Fibroblast of villous mesenchyme (primary cell): ENCODE measurements around the gene TEAD1. TPM values are rescaled to one million over a fixed set of nuclear protein-coding genes. Genes with fewer than 3 reads are reported as not detected.
"Not testable (repeated sequence)": the region's sequence is repeated elsewhere in the genome, so short reads cannot be mapped to it uniquely, and the experiment has no call there.

Experiments used
- DNase-seq: peaks from one replicate; pipeline ENCODE4 v3.0.0-alpha.2; 2010; ENCODE audit warnings: low read depth
- H3K4me3 ChIP-seq: 2 replicates; pipeline ENCODE4 v1.5.1; 2011; ENCODE audit warnings: low read depth, mild to moderate bottlenecking, low read length
- CTCF ChIP-seq: IDR thresholded peaks from 2 replicates; pipeline ENCODE4 v1.5.1; 2012; ENCODE audit warnings: low read depth, mild to moderate bottlenecking, low read length; ENCODE audit not compliant: insufficient read depth
- total RNA-seq: library from RNA; depleted of rRNA; stranded (reverse); fragments of >200 nt; gene quantifications from 2 replicates; pipeline ENCODE4 v1.2.3, GENCODE V29; 2012

Gene TEAD1
- total RNA-seq, 1 donor, result 244 TPM

DNA sequence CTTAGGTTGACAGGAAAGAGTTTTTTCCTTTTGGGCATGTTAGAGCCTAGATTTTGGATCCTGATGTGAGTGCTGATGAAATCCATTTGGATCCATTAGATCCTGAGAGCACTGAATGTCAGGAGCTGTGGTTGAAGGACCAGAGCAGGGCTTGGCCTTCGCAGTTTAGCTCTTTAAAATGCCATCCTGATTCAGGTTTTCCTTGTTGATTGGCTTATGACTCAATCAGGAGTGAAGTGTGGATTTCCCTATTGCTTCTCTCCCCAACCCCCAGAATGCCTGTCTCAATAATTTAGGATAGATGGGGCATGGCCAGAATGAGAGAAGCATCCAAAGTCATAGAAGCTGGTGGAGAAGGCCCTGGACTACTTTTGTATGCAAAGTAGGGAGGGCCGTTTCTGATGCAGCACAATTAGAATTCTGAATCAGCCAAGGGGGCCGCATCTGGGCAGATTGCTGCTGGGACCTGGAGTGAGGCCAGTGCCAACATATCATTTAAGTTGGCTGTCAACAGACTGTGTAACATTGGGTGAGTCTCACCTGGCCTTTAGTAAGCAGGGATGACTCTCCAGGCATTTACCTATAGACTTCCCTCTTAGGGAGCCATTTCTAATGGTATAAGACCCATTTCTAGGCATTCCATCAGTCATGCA, 80.5 kb downstream of the TEAD1 start:
- TF ChIP-seq CTCF, result no peak
- no peak for DNase-seq
- H3K4me3 ChIP-seq, result no peak overlapping the region

DNA sequence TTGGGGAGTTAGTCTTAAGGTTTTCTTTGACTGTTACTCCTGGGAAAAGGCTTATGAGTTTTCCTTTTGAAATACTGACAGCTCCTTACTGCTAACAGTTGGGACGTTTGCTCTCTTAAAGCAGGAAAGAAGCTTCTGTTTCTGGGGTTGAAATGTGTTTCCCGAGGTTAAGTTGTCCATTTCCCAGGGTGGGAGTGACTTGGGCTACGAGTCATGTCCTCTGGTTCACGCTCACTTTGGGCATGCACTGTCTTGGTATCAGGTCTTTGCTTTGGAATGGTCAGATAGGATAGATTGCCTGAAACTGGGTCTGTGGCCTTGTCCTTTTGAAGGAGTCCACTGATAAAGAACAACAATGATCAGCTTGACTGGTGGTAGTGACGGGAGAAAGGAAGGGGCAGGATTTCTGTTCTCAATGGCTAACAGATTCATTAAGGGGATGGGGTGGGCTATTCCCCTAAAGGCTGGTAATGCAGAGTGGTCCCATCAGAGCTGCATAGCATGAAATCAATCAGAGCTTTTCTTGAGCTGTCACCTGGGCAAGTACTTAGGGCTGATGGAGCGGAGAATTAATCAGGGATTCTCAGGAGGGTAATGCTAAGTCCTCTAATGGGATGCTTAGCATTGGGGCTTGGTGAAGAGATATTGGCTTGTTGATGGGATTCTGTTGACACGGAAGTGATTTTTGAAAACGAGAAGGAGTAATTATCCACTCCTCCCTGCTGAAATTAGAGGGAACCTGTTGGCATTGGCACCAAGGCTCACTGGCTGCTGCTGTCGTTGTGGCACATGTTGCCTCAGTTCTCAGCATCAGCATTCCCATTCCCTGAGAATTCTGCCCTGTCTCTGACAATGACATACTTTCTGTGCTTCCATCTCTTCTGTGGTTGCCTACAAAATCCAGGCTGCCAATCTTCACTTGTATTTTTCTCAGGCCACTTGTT, 81.6 kb downstream of the TEAD1 start:
- no peak for DNase-seq
- no peak overlapping the region for H3K4me3 ChIP-seq
- TF ChIP-seq CTCF, result no peak

DNA sequence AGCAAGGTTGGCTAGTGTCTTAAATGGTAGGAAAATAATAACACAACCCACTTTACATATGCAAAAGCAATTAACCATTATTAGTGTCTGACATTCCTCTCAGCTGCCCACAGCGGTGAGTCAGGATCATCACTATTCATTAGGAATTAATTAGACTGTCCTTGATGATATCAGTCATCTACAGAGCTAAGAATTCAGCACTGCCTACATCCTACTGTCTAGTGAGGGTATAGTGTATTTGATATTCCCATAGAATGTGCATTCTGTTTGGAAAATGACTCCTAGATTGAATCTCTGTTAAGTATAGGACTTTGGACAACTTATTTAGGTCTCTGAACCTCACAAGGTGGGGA, 82.2 kb downstream of the TEAD1 start:
- TF ChIP-seq CTCF, result no peak
- no peak for DNase-seq

DNA sequence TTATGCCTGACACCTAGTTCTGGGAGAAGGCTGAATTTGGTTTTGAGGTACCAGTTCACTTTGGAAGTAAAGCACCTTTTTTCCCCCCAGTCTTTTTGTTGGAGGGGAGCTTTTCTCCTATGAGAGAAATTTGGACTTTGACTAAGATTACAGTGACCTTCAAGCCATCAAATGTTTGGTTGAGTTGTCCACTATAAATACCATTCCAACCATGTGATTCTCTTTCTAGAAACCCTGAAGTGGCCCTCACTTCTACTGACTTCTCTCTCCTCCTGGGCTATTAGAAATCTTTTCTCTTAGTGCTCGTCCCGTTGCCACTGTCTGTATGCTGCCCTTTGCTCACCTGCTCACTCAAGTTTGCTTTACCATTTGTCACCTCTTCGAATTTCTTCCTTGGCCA, 82.6 kb downstream of the TEAD1 start:
- no peak for DNase-seq
- no peak for TF ChIP-seq CTCF

More for the DNA sequence above, 82.2 kb downstream of the TEAD1 start:
- no peak overlapping the region for H3K4me3 ChIP-seq

GRCh38 chr11:12757416-12757815, 83.2 kb downstream of the TEAD1 start:
- no peak for DNase-seq
- no peak for TF ChIP-seq CTCF

More for the DNA sequence above, 82.6 kb downstream of the TEAD1 start:
- H3K4me3 ChIP-seq, result no peak overlapping the region

DNA sequence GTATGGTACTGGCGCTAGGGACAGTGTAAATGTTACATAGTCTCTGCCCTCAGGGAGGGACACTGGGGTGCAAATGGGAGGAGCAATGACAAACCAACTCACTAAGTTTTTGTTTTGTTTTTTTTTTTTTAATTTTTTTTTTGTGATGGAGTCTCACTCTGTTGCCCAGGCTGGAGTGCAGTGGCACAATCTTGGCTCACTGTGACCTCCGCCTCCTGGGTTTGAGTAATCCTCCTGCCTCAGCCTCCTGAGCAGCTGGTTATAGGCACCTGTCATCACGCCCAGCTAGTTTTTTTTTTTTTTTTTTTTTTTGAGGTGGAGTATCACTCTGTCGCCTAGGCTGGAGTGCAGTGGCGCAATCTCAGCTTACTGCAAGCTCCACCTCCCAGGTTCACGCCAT, 83.9 kb downstream of the TEAD1 start:
- not testable (repeated sequence) for DNase-seq, H3K4me3 ChIP-seq

More at GRCh38 chr11:12757416-12757815, 83.2 kb downstream of the TEAD1 start:
- H3K4me3 ChIP-seq, result no peak overlapping the region

DNA sequence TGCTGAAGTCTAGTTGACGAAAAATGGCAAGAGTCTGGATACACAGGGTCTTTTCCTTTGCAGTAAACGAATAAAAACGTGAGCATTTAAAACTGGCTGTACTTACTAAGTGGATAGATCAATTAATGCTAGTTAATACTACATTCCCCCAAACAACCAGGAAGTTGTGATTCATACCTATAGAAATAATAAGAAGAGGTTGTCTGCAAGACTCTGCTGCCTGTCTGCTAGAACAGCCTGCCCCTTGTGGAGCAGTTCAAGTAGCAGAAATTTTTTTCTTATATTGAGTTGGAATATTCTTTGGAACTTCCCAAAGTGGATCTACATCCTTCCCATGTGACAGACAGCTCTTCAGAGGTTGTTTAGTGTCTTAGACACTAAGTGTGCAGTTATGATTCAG, 86.8 kb downstream of the TEAD1 start:
- peak; percentile 41 for TF ChIP-seq CTCF
- no peak overlapping the region for H3K4me3 ChIP-seq
- DNase-seq, result no peak
